Left ventricle myocardium inferior (tissue), 1 donor: ENCODE results near the gene GTPBP6. TPM values are rescaled to one million over a fixed set of nuclear protein-coding genes. Genes with fewer than 3 reads are reported as not detected.
"Not testable (repeated sequence)": the region's sequence is repeated elsewhere in the genome, so short reads cannot be mapped to it uniquely, and the experiment has no call there.

Experiments
- DNase-seq: peaks from one replicate; pipeline ENCODE4 v3.0.0-alpha.2; 2020
- H3K27ac ChIP-seq: fragments of 200-600 bp; replicated peaks from 2 replicates; pipeline ENCODE4 v1.8.0; 2021
- H3K27me3 ChIP-seq: fragments of 200-600 bp; 2 replicates; pipeline ENCODE4 v1.8.0; 2021; ENCODE audit warnings: low read depth
- H3K36me3 ChIP-seq: fragments of 200-600 bp; 2 replicates; pipeline ENCODE4 v1.8.0; 2021
- H3K4me1 ChIP-seq: fragments of 200-600 bp; 2 replicates; pipeline ENCODE4 v1.8.0; 2021
- H3K4me3 ChIP-seq: fragments of 200-600 bp; 2 replicates; pipeline ENCODE4 v1.8.0; 2021; ENCODE audit warnings: mild to moderate bottlenecking, moderate library complexity
- H3K9me3 ChIP-seq: fragments of 200-600 bp; replicated peaks from 2 replicates; pipeline ENCODE4 v1.8.0; 2021
- intact Hi-C: fragments of 100-400 bp; cut with micrococcal nuclease; formaldehyde crosslinking; loops from one replicate; pipeline ENCODE4 v1.11.0; 2022
- total RNA-seq: library from RNA; stranded (reverse); fragmentation: NEBNext Ultra II Directional; extraction: Animal tissue kit (Norgen Biotek cat#: 25700); gene quantifications from one replicate; pipeline ENCODE4 v1.2.1, GENCODE V29; 2021
- TF ChIP-seq, protein P1 (sequence below): fragments of 200-600 bp; IDR thresholded peaks from 2 replicates; pipeline ENCODE4 v1.8.0; 2021; ENCODE audit warnings: antibody characterized with exemption, mild to moderate bottlenecking, borderline replicate concordance
- donor health status: DM: no; HTN: yes; CAD: no; lungs with severe emphysema.

Gene GTPBP6
- total RNA-seq, 1 donor from 2014 or later, result 51.1 TPM

DNA sequence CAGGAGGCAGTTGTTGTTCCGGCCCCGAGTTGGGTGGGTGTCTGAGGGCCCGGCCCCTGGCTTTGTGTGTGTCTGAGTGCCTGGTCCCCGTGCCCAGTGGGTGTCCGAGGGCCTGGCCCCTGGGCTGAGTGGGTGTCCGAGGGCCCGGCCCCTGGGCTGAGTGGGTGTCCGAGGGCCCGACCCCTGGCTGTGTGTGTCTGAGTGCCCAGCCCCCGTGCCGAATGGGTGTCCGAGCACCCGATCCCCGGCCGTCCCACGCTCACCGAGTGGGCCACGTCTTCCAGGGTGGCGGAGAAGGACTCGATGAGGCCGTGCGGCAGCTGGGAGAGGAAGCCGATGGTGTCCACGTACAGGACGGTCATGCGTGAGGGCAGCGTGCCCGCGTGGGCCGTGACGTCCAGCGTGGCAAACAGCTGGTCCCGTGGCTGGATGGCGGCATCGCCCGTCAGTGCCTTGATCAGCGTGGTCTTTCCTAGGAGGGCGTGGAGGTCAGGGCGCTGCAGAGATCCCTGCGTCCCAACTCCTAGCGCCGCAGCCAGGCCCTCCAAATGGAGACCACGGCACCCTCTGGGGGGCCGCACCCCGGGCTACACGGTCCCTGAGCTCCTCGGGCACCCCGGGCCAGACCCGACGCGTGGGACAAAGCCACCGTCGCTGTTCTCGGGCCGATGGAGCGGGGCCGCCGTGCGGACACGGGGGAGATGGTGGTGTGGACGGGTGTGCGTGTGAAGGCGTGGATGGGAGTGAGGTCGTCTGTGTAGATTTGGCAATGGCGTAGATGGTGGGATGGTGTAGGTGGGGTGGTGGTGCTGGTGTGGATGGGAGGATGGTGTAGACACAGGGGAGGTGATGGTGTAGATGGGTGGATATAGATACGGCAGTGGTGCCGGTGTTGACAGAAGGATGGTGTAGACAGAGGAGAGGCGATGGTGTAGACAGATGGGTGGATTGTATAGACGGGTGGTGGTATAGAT is 7.2 kb downstream of the GTPBP6 start:
- H3K36me3 ChIP-seq, result peaks cover 80% of the 10 kb centered on the region
- H3K4me3 ChIP-seq, result no peak overlapping the region
- H3K9me3 ChIP-seq, result no peaks in the 10 kb centered on the region
- intact Hi-C loops, result no loop called here
- H3K4me1 ChIP-seq, result peaks cover 2% of the 10 kb centered on the region
- no peaks in the 10 kb centered on the region for H3K27me3 ChIP-seq
- TF ChIP-seq, protein P1, sequence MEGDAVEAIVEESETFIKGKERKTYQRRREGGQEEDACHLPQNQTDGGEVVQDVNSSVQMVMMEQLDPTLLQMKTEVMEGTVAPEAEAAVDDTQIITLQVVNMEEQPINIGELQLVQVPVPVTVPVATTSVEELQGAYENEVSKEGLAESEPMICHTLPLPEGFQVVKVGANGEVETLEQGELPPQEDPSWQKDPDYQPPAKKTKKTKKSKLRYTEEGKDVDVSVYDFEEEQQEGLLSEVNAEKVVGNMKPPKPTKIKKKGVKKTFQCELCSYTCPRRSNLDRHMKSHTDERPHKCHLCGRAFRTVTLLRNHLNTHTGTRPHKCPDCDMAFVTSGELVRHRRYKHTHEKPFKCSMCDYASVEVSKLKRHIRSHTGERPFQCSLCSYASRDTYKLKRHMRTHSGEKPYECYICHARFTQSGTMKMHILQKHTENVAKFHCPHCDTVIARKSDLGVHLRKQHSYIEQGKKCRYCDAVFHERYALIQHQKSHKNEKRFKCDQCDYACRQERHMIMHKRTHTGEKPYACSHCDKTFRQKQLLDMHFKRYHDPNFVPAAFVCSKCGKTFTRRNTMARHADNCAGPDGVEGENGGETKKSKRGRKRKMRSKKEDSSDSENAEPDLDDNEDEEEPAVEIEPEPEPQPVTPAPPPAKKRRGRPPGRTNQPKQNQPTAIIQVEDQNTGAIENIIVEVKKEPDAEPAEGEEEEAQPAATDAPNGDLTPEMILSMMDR, result no peak
- DNase-seq, result no peak
- no peak overlapping the region for H3K27ac ChIP-seq

DNA sequence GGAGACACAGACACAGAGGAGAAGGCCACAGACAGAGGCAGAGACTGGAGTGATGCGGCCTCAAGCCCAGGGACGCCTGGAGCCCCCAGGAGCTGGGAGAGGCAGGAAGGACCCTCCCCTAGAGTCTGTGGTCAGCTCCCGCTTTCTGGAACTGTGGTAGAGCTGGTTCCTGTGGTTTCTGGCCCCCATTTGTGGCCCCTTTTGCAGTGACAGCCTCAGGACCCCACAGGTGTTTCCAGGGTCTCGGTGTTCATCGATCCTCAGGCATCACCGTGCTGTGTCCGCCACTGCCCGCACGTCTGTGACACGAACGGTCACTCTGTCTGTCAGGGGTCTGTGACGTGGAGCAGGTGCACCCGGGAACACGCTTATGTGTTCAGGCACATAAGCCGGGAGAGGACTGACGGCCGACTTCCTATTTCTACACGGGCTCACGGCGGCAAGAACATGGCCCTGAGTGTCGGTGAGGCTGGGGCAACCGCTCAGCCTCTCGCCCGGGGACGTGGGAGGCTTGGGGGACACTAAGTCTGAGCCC is 7.9 kb downstream of the GTPBP6 start:
- H3K27me3 ChIP-seq, result no peaks in the 10 kb centered on the region
- TF ChIP-seq, protein P1, result no peak
- no peak for DNase-seq
- peaks cover 85% of the 10 kb centered on the region for H3K36me3 ChIP-seq
- H3K4me1 ChIP-seq, result no peaks in the 10 kb centered on the region
- H3K4me3 ChIP-seq, result no peak overlapping the region
- no peak overlapping the region for H3K27ac ChIP-seq
- intact Hi-C loops, result no loop called here
- no peaks in the 10 kb centered on the region for H3K9me3 ChIP-seq

DNA sequence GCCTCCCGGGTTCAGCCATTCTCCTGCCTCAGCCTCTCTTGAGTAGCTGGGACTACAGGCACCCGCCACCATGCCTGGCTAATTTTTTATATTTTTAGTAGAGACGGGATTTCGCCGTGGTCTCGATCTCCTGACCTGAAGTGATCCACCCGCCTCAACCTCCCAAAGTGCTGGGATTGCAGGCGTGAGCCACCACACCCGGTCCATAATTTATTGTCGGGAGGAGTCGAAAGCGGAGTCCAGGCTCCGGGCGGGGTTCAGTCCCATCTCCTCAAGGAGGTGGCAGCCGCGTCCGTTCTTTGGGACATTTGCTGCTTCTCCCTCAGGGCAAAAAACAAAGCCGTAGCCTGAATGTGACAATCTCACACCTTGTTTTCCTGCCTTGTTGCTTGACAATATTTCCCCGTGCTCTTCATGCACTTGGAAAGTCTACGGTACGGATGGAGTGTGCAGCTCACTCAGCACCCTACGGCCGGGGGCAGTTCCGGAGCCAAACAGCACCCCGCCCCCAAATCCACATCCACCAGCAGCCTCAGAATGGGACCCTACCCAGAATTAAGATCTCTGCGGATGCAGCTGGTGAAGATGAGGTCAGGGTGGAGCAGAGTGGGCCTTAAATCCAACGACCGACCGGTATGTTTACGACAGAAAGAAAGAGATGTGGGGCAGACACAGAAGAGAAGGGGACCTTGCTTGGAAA is 9.6 kb downstream of the GTPBP6 start:
- intact Hi-C loops, result no loop called here
- Histone ChIP-seq H3K4me3 (no peak overlapping the region), H3K27me3 (no peaks in the 10 kb centered on the region), H3K27ac (no peak overlapping the region), H3K36me3 (peaks cover 89% of the 10 kb centered on the region), H3K9me3 (peaks cover 9% of the 10 kb centered on the region), H3K4me1 (no peaks in the 10 kb centered on the region)
- DNase-seq, result peak; percentile 5
- TF ChIP-seq, protein P1, result no peak

DNA sequence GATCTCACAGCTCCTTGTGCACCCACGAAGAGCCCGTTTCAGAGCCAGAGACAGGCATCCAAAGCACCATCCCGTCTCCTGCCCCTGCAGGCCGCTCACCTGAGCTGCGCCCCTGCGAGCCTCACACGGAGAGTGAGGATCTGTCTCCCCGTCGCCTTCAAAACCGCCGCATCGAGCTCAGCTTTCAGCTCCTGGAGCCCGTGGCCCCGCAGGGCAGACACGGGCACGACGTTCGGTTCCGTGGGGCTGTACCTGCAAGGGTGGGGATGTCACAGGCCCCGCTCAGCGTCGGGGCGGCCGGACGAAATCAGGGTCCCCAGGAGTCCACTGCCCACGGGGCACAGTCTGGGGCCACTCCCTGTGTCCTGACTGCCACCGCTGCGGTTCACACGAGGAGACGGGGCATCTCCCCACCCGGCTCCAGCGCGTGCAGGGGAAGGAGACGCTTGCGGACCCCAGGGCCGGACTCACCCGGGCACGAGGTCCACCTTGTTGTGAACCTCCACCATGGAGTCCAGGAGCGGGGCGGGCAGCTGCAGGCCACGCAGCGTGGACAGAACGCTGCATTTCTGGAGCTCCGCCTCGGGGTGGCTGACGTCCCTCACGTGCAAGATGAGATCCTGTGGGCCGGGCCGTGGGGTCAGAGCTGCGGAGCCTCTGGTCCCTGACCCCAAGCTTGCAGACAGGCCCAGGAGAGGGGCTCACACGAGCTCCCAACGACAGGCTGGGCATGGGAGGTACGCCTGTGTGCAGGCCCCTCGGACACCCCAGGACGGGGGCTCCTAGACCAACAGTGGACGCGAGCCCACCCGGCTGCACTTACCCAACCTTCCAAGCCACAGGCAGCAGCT is 11.1 kb downstream of the GTPBP6 start:
- TF ChIP-seq, protein P1, result no peak
- Histone ChIP-seq H3K4me1 (no peaks in the 10 kb centered on the region), H3K36me3 (peaks cover 89% of the 10 kb centered on the region), H3K27ac (no peak overlapping the region), H3K27me3 (no peaks in the 10 kb centered on the region), H3K4me3 (no peak overlapping the region), H3K9me3 (peaks cover 11% of the 10 kb centered on the region)
- intact Hi-C loops, result no loop called here
- DNase-seq, result peak; percentile 10

DNA sequence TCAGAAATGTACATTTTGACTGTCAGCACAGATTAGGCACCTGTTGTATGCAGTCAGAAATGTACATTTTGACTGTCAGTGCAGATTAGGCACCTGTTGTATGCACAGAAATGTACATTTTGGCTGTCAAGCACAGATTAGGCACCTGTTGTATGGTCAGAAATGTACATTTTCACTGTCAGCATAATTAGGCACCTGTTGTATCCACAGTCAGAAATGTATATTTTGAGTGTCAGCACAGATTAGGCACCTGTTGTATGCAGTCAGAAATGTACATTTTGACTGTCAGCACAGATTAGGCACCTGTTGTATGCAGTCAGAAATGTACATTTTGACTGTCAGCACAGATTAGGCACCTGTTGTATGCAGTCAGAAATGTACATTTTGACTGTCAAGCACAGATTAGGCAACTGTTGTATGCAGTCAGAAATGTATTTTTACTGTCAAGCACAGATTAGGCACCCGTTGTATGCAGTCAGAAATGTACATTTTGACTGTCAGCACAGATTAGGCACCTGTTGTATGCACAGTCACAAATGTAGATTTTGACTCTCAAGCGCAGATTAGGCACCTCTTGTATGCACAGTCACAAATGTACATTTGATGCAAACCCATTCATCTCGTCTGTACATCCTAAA is 11.9 kb downstream of the GTPBP6 start:
- Histone ChIP-seq H3K36me3 (peaks cover 90% of the 10 kb centered on the region), H3K9me3 (peaks cover 15% of the 10 kb centered on the region)
- H3K27me3 ChIP-seq, H3K27ac ChIP-seq, H3K4me1 ChIP-seq, H3K4me3 ChIP-seq, intact Hi-C loops, DNase-seq: not testable (repeated sequence)

DNA sequence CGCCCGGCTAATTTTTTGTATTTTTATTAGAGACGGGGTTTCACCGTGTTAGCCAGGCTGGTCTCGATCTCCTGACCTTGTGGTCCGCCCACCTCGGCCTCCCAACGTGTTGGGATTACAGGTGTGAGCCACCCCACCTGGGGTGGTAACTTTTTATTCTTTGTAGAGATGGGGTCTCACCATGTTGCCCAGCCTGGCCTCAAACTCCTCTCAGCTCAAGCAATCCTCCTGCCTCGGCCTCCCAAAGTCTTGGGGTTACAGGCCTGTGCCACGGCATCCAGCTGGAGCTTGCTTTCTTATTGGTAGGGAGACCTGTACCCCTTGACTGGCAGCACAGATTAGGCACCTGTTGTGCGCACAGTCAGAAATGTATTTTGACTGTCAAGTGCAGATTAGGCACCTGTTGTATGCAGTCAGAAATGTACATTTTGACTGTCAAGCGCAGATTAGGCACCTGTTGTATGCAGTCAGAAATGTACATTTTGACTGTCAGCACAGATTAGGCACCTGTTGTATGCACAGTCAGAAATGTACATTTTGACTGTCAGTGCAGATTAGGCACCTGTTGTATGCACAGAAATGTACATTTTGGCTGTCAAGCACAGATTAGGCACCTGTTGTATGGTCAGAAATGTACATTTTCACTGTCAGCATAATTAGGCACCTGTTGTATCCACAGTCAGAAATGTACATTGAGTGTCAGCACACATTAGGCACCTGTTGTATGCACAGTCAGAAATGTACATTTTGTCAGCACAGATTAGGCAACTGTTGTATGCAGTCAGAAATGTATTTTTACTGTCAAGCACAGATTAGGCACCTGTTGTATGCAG is 12.6 kb downstream of the GTPBP6 start:
- peaks cover 90% of the 10 kb centered on the region for H3K36me3 ChIP-seq
- H3K27ac ChIP-seq, DNase-seq, intact Hi-C loops, H3K27me3 ChIP-seq, H3K4me1 ChIP-seq, H3K4me3 ChIP-seq: not testable (repeated sequence)
- peaks cover 15% of the 10 kb centered on the region for H3K9me3 ChIP-seq
